ENCODE data around the gene FAM83F. TPM values are rescaled to one million over a fixed set of nuclear protein-coding genes. Genes with fewer than 3 reads are reported as not detected.
"Not testable (repeated sequence)": the region's sequence is repeated elsewhere in the genome, so short reads cannot be mapped to it uniquely, and the experiment has no call there.

Gene FAM83F
- total RNA-seq, result 4.9 TPM
- long read RNA-seq, full-length matches to known transcripts, result 25 of 28 reads
- long read RNA-seq, partial matches to known transcripts, result 0 of 28 reads
- long read RNA-seq, other reads (novel, unspliced or antisense), result 3 of 28 reads

GRCh38 chr22:39994566-39995392, at the start of gene FAM83F:
Gene FAM83F (plus strand): TSS chr22:39994954. CDS start chr22:39995043, 89 bp downstream.
- intact Hi-C loops (cut with DNase I), result no loop called here
- ATAC-seq (ENCODE audit: poor library complexity) (no peak), DNase-seq (no peak)

- DNase-seq, result no peak
- no peak for ATAC-seq (ENCODE audit: poor library complexity)
- intact Hi-C loops (cut with DNase I), result no loop called here
Observed at GRCh38 chr22:39946126-39946502, 48.6 kb upstream of the FAM83F start.

GRCh38 chr22:39946503-39947219, 48.1 kb upstream of the FAM83F start:
- intact Hi-C loops (cut with DNase I), result no loop called here
- DNase-seq (no peak), ATAC-seq (ENCODE audit: poor library complexity) (no peak)

- no peak for DNase-seq
- ATAC-seq (ENCODE audit: poor library complexity), result no peak
- intact Hi-C loops (cut with DNase I), result no loop called here
Observed at GRCh38 chr22:39947220-39948216, 47.2 kb upstream of the FAM83F start.

GRCh38 chr22:39949964-39950737, 44.6 kb upstream of the FAM83F start:
- ATAC-seq (ENCODE audit: poor library complexity), result no peak
- no peak for DNase-seq
- intact Hi-C loops (cut with DNase I), result no loop called here

- ATAC-seq (ENCODE audit: poor library complexity); intact Hi-C loops (cut with DNase I); DNase-seq: not testable (repeated sequence)
Observed at GRCh38 chr22:39951603-39952293, 43.0 kb upstream of the FAM83F start.

GRCh38 chr22:39952347-39952746, 42.4 kb upstream of the FAM83F start:
- no peak for ATAC-seq (ENCODE audit: poor library complexity)
- no peak for DNase-seq
- intact Hi-C loops (cut with DNase I), result no loop called here

GRCh38 chr22:39953101-39953500, 41.7 kb upstream of the FAM83F start:
- intact Hi-C loops (cut with DNase I), result no loop called here
- DNase-seq (no peak), ATAC-seq (ENCODE audit: poor library complexity) (no peak)

- no peak for DNase-seq
- intact Hi-C loops (cut with DNase I), result no loop called here
- peak; percentile 43 for ATAC-seq (ENCODE audit: poor library complexity)
Observed at GRCh38 chr22:39954584-39955055, 40.1 kb upstream of the FAM83F start.

GRCh38 chr22:39955675-39956074, 39.1 kb upstream of the FAM83F start:
- no peak for DNase-seq
- ATAC-seq (ENCODE audit: poor library complexity), result no peak
- intact Hi-C loops (cut with DNase I), result no loop called here

- ATAC-seq (ENCODE audit: poor library complexity) (no peak), DNase-seq (no peak)
- intact Hi-C loops (cut with DNase I), result no loop called here
Observed at GRCh38 chr22:39956932-39957664, 37.7 kb upstream of the FAM83F start.

GRCh38 chr22:39958009-39958711, 36.6 kb upstream of the FAM83F start:
- intact Hi-C loops (cut with DNase I), result no loop called here
- ATAC-seq (ENCODE audit: poor library complexity), result no peak
- no peak for DNase-seq

- intact Hi-C loops (cut with DNase I), result no loop called here
- no peak for DNase-seq
- no peak for ATAC-seq (ENCODE audit: poor library complexity)
Observed at GRCh38 chr22:39958949-39959639, 35.7 kb upstream of the FAM83F start.

- ATAC-seq (ENCODE audit: poor library complexity) (peak; percentile 32), DNase-seq (no peak)
Observed at GRCh38 chr22:39959640-39960447, 34.9 kb upstream of the FAM83F start, which contains the start of gene TMA7B. Gene TMA7B (plus strand): TSS chr22:39960397. CDS start chr22:39964375, 3,978 bp downstream.

More at GRCh38 chr22:39959640-39960447, 34.9 kb upstream of the FAM83F start, which contains the start of gene TMA7B:
- intact Hi-C loops (cut with DNase I), result no loop called here

Measured in Right ventricle myocardium superior (tissue), 1 donor.